ENCODE data around the gene PRC1. TPM values are rescaled to one million over a fixed set of nuclear protein-coding genes. Genes with fewer than 3 reads are reported as not detected.

Gene PRC1
- total RNA-seq, 3 donors from 2014 or later, result 4.3 to 19.8 (median 10.5) TPM

- TF ChIP-seq POLR2A (IDR thresholded peaks at IDR 0.05) (no peak), POLR2AphosphoS5 (IDR thresholded peaks at IDR 0.05) (no peak), CTCF (IDR thresholded peaks at IDR 0.05) (no peak)
- intact Hi-C loops (cut with DNase I; ENCODE audit: low total_unique reads), result no loop called here
- H3K4me1 ChIP-seq, result no peaks in the 10 kb centered on the region
- H3K36me3 ChIP-seq, result peaks cover 20% of the 10 kb centered on the region
- no peak for DNase-seq (ENCODE audit: low spot score in 2 of 2)
- no peak overlapping the region for H3K4me3 ChIP-seq
- no peaks in the 10 kb centered on the region for H3K27me3 ChIP-seq
- H3K9me3 ChIP-seq, result no peaks in the 10 kb centered on the region
- no peak overlapping the region for H3K27ac ChIP-seq
Measured at GRCh38 chr15:91007266-91007665, 12.9 kb upstream of the PRC1 start.

GRCh38 chr15:91001209-91001608 lies 6.9 kb upstream of the PRC1 start:
- Histone ChIP-seq H3K4me3 (no peak overlapping the region), H3K9me3 (no peaks in the 10 kb centered on the region), H3K4me1 (no peaks in the 10 kb centered on the region), H3K36me3 (peaks cover 9% of the 10 kb centered on the region), H3K27me3 (no peaks in the 10 kb centered on the region), H3K27ac (no peak overlapping the region)
- TF ChIP-seq POLR2AphosphoS5 (IDR thresholded peaks at IDR 0.05) (no peak), CTCF (IDR thresholded peaks at IDR 0.05) (no peak), POLR2A (IDR thresholded peaks at IDR 0.05) (no peak)
- intact Hi-C loops (cut with DNase I; ENCODE audit: low total_unique reads), result no loop called here
- no peak for DNase-seq (ENCODE audit: low spot score in 2 of 2)

- Histone ChIP-seq H3K4me1 (no peaks in the 10 kb centered on the region), H3K4me3 (no peak overlapping the region), H3K27me3 (no peaks in the 10 kb centered on the region), H3K9me3 (no peaks in the 10 kb centered on the region), H3K36me3 (peaks cover 6% of the 10 kb centered on the region), H3K27ac (no peak overlapping the region)
- no peak for TF ChIP-seq POLR2AphosphoS5 (IDR thresholded peaks at IDR 0.05)
- no peak for TF ChIP-seq CTCF (IDR thresholded peaks at IDR 0.05)
- no peak for TF ChIP-seq POLR2A (IDR thresholded peaks at IDR 0.05)
- intact Hi-C loops (cut with DNase I; ENCODE audit: low total_unique reads), result no loop called here
- DNase-seq (ENCODE audit: low spot score in 2 of 2), result no peak
Measured at GRCh38 chr15:90998737-90999136, 4.4 kb upstream of the PRC1 start.

GRCh38 chr15:90994059-90994416 lies 297 bp downstream of the PRC1 start:
- Histone ChIP-seq H3K9me3 (no peaks in the 10 kb centered on the region), H3K4me1 (no peaks in the 10 kb centered on the region), H3K4me3 (peak overlapping the region; percentile 70 to 96 (median 87)), H3K27ac (peak overlapping the region; percentile 89 to 91), H3K36me3 (peaks cover 6% of the 10 kb centered on the region), H3K27me3 (no peaks in the 10 kb centered on the region)
- no peak for TF ChIP-seq POLR2A (IDR thresholded peaks at IDR 0.05)
- no peak for TF ChIP-seq POLR2AphosphoS5 (IDR thresholded peaks at IDR 0.05)
- no peak for TF ChIP-seq CTCF (IDR thresholded peaks at IDR 0.05)
- intact Hi-C loops (cut with DNase I; ENCODE audit: low total_unique reads), result no loop called here
- no peak for DNase-seq (ENCODE audit: low spot score in 2 of 2)

- H3K4me3 ChIP-seq, result no peak overlapping the region
- no peak overlapping the region for H3K27ac ChIP-seq
- no peaks in the 10 kb centered on the region for H3K27me3 ChIP-seq
- no peak for DNase-seq (ENCODE audit: low spot score in 2 of 2)
- H3K4me1 ChIP-seq, result no peaks in the 10 kb centered on the region
- intact Hi-C loops (cut with DNase I; ENCODE audit: low total_unique reads), result no loop called here
- TF ChIP-seq POLR2AphosphoS5 (IDR thresholded peaks at IDR 0.05), result no peak
- no peak for TF ChIP-seq CTCF (IDR thresholded peaks at IDR 0.05)
- TF ChIP-seq POLR2A (IDR thresholded peaks at IDR 0.05), result no peak
- no peaks in the 10 kb centered on the region for H3K9me3 ChIP-seq
- H3K36me3 ChIP-seq, result no peaks in the 10 kb centered on the region
Measured at GRCh38 chr15:90991587-90992285, 2.6 kb downstream of the PRC1 start.

Data from breast epithelium (tissue), 4 donors.